Left lobe of liver (tissue), 2 donors: Measurements from ENCODE around the gene FBXW5. TPM values are rescaled to one million over a fixed set of nuclear protein-coding genes. Genes with fewer than 3 reads are reported as not detected.
A peak's percentile ranks its signal among the peaks of the same experiment; 100 is the strongest.

Experiments used
- ATAC-seq: fragments of 200-7000 bp; cut with Tn5 transposase; one replicate; pipeline ENCODE4 v1.9.1; 2020; ENCODE audit warnings: mild to moderate bottlenecking, moderate library complexity
- DNase-seq: peaks from one replicate; pipeline ENCODE4 v3.0.0-alpha.2; 2020; ENCODE audit warnings: low spot score
- total RNA-seq: library from RNA; stranded (reverse); gene quantifications from one replicate; pipeline ENCODE4 v1.2.1, GENCODE V29; 2021
- donor health status: DM: no; HTN: no; CAD: no; lungs with moderate emphysema.
- donor health status: DM: no; HTN: yes; CAD: no.

FBXW5 gene
- total RNA-seq, 1 donor from 2014 or later = 112 TPM

GRCh38 chr9:136962163-136962562, 17.6 kb upstream of the FBXW5 start:
- DNase-seq (no peak), ATAC-seq (no peak)

DNA sequence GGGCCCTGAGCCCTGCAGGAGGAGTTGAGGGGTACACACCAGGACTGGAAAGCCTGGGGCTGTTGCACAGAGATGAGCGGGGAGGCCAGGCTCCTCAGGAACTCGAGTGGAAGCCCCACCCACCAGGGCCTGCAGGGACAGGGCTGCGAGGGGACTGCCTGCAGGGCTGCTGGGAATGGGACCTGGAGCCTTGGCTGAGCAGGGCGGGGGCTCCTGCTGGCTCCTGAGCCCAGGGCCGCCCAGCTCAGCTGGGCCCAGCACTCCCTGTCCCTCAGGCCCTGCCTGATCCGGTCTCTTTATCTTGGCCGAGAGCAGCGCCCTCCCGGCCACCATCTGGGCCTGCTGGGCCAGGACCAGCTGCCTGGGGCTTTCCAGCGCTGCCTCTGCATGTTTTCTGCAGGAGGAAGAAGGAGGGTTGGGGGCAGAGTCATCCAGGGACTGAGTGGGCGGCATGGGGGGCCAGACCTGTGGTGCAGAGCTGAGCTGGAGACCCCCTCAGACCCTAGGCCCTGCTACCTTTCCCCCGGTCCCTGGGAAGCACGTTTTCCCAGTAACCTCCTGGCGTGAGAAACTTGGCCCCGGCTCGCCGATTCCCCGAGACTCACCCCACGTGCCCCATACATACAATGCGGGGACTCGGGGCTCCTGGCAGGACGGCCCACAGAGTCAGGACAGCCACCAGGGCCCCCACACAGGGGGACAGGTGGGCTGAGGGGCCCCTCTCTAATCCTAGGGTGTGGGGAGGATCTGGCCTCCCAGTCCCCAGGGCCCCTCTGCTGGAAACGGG, 16.9 kb upstream of the FBXW5 start:
- ATAC-seq (peak; percentile 39), DNase-seq (no peak)

DNA sequence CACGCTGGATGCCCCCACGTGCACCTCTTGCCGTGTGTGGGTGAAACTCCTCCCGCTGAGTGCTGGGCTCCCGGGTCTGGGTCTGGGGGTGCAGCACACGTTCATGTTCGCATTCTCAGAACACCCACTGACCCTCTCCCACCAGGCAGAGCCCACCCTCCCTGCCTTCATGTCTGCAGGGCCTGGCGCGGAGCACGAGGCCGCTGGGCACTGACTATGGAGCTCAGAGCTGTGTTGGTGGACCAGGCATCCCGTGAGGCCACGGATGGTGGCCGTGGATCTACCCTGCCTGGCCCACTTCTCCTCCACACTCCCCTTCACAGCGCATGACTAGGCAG, 16.4 kb upstream of the FBXW5 start:
- DNase-seq = no peak
- no peak for ATAC-seq

GRCh38 chr9:136960212-136960937, 15.8 kb upstream of the FBXW5 start:
- no peak for ATAC-seq
- DNase-seq = no peak

DNA sequence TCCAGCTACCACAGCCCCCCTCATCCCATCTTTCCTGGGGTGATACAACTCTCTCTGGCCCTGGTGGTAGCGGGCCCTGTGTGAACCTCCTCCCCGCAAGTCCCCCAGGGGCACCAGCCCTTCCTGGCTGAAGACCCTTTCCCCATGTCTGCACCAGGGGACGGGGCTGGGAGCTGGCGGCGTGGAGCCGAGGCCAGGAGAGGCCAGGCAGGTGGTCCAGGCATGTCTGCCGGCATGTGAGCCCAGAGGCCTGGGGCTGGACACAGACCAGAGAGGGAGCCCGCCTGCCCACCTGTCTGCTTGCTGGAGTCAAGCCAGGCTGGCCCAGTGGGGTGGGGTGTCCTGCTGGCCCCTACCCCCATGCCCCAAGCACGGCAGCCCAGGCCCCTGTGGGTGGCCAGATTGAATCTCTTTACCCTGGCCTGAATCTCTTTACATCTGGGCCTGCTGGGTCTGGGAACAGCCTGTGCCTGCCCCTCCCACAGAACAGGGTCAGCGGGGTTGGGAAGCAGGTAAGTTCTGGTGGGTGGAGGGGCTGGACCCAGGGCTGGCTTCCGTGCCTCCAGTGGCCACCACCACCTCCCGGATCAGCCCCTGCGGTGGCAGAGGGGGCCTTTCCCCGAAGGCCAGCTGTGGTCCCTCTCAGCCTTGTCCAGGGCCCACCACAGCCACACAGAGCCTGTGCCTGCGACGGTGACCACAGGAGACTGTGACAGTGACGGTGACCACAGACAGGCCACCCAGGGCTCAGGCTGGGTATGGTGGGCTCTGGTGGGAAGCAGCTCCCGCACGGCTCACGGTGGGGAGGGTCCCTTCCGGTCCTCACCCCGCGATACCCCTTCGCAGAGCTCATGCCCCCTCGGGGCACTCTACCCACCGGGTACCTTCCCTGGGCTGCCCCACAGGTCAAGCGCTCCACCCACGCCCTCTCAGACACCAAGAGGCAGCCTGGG, 14.6 kb upstream of the FBXW5 start:
- no peak for ATAC-seq
- no peak for DNase-seq

- DNase-seq (no peak), ATAC-seq (no peak)
These were observed 13.9 kb upstream of the FBXW5 start for GRCh38 chr9:136958473-136958872.

DNA sequence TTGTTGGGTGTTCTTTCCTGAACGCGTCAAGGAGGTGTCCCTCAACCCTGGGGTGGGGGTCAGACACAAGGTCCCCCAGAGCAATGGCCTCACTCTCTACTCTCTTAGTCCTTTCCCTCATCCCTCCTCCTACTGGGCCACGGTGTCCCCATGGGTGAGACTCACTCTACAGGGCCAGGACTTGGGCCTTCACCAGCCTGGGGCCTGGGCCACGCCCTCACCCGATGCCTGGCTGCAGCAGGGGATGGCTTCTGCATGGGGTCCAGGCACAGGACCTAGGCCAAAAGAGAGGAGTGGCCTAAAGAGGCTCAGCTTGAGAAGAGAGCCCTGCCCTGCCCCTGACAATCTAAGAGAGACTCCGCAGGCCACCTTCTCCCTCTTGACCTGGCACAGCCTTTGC, 13.4 kb upstream of the FBXW5 start:
- ATAC-seq = no peak
- no peak for DNase-seq

DNA sequence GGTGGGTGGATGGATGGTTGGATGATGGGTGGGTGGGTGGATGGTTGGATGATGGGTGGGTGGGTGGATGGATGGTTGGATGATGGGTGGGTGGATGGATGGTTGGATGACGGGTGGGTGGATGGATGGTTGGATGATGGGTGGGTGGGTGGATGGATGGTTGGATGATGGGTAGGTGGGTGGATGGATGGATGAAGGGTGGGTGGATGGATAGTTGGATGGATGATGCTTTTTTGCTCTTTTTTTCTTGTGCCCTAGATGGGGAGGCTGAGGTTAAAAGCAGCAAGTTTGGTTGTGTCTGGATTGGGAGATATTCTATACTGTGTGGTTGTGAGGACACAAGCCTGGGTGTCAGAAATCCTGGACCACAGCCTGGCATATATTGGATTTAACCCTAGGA, 12.9 kb upstream of the FBXW5 start:
- ATAC-seq = no peak
- no peak for DNase-seq

GRCh38 chr9:136956604-136957003, 12.1 kb upstream of the FBXW5 start:
- DNase-seq (no peak), ATAC-seq (no peak)

GRCh38 chr9:136955943-136956335, 11.4 kb upstream of the FBXW5 start:
- no peak for ATAC-seq
- DNase-seq = no peak

GRCh38 chr9:136955202-136955942, 10.8 kb upstream of the FBXW5 start:
- ATAC-seq (no peak), DNase-seq (no peak)

- DNase-seq (no peak), ATAC-seq (no peak)
These were observed 9.9 kb upstream of the FBXW5 start for GRCh38 chr9:136954270-136955083.

DNA sequence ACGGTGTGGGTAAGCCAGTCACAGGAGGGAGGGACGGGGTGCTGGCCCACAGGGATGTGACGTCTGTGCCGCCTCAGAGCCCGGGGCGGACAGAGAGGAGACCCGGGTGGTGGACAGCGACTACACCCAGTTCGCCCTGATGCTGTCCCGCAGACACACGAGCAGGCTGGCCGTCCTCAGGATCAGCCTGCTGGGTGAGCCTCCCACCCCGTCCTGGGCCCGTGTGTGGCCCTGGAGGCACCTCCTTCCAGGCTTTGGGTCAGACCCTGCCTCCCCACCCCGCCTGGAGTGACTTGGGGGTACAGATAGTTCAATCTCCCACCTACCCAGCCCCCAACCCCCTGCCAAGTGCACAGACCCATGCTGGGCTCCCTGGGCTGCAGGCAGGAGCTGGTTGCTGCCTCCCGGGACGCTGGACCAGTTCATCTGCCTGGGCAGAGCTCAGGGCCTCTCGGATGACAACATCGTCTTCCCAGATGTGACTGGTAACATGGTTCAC, 9.3 kb upstream of the FBXW5 start:
- DNase-seq (no peak), ATAC-seq (no peak)

DNA sequence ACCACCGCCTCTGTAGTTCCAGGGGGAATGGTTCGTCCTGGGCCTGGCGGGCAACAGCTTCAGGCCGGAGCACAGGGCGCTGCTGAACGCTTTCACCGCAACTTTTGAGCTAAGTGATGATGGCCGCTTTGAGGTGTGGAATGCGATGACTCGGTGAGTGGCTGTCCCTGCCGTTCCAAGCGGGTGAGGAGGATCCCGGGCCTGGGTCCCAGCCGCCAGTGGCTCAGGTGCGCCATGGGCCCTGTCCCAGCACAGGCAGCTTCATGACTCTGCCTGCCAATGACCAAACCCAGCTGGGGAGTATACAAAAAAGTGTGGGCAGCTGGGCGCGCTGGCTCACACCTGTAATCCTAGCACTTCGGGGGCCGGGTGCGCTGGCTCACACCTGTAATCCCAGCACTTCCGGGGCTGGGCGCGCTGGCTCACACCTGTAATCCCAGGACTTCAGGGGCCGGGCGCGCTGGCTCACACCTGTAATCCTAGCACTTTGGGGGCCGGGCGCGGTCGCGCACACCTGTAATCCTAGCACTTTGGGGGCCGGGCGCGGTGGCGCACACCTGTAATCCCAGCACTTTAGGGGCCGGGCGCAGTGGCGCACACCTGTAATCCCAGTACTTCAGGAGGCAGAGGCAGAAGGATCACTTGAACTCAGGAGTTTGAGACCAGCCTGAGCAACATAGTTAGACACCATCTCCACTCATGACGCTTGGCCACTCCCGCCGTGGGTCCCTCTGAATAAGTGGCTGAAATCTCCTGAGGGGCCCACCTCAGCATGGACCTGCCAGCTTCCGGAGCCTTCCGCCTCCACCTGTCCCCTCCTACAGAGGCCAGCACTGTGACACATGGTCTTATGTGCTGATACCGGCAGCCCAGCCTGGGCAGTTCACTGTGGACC, 8.6 kb upstream of the FBXW5 start:
- no peak for ATAC-seq
- DNase-seq = no peak

DNA sequence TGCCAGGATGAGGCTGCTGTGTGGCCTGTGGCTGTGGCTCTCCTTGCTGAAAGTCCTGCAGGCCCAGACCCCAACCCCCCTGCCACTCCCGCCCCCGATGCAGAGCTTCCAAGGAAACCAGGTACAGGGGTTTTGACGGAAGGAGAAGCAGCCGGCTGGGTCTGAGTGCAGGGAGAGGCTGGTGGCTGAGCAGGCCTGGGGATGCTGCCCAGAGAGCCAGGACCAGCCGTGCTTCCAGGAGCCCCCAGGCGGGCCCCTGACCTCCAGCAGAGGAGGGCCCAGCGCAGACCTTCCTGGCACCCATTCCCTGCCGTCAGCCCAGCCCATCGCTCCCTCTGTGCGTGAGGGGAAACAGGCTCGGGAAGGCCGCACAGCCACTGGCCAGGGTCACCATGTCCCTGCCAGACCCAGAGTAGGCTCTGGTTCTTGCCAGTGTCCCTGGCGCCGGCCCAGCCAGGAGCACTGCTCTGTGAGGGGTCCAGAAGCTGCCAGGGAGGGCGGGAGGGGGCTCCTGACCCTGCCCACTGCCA, 7.8 kb upstream of the FBXW5 start:
- no peak for ATAC-seq

DNA sequence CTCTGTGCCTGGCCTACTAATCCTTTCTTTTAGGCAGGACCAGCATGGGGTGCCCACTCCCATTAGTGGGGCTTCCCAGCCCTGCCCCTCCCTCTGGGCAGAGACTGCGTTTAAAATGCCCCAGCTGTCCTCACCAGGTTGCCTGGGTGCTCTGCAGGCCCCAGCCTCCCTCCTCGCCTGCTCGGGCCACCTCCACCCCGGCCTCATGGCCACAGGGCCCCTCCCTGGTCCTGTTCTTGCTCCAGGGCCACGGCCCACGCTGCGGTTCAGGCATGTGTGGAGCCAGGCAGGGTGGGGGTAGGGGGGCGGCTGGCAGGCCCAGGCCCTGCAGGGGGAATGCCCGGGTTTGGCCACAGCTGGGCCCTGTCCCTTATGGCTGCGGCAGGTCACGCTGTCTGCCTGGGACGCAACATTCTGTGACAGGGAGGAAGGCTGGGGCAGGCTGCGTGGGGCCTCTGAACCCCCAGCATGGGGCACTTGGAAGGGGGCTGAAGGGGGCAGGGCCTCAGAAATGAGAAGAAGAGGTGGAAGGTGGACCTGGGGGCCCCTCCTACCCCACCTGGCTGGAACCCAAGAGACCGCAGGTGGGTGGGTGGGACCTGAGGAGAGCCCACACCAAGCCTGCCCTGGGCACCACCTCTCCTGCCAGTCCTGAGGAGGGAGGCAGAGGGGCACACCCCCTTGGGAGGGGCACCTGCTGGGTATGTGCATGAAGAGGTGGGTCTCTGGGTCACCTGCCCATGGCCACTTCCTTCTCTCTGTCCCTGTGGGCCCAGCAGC, 7.2 kb upstream of the FBXW5 start, which contains the start of gene LCN12:
Gene LCN12 (plus strand): TSS at position 733 of the 780 bp plus-strand sequence. CDS start 55 bp downstream, outside the sequence.
- ATAC-seq = no peak
- no peak for DNase-seq

More for the DNA sequence above, 7.8 kb upstream of the FBXW5 start:
- DNase-seq = no peak

DNA sequence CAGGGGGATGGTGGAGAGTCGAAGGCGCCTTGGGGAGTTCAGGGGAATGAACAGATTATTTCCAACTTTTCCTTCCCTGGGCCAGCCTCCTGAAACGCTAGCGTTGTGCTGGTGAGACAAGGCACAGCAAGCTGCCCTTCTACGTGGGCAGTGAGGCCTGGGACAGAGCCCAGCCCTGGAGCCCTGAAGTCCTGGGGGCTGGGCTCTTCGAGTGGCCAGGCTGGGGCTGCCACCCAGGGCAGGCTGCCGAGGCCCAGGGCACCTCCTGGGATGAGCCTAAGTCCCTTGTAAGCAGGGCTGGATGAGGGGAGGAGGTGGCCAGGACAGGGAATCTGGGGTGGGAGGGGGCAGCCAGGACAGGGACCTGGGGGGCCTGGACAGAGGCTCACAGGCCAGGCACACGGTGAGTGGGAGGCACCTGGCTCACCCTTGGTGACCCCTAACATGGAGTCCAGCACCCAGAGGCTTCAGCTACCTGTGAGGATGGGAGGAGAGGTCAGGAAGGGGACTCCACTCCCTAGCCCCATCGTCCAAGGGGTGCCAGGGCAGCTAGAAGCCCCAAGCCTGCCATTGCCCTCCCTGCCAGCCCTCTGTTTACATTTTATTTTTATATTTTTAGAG, 6.2 kb upstream of the FBXW5 start:
- ATAC-seq (peak; percentile 22), DNase-seq (peak; percentile 72)
